Renal cortex interstitium (tissue), 11 donors: ENCODE data around the gene PDGFA. TPM values are rescaled to one million over a fixed set of nuclear protein-coding genes. Genes with fewer than 3 reads are reported as not detected.
A peak's percentile ranks its signal among the peaks of the same experiment; 100 is the strongest.

ENCODE experiments used
- DNase-seq, 11 donors: peaks; one replicate each; pipeline ENCODE4 v3.0.0-alpha.2; 2013; ENCODE audit warnings: low read depth in 9 of 11, low spot score in 4 of 11; ENCODE audit errors: extremely low read depth in 1 of 11
- polyA plus RNA-seq, 3 donors: library from polyadenylated mRNA; unstranded; fragments of 120-200 nt; gene quantifications; one replicate each; pipeline ENCODE4 v1.2.1, GENCODE V29; 2013; ENCODE audit not compliant: insufficient read length in 3 of 3

The PDGFA gene
- polyA plus RNA-seq, 3 donors, result 42.8 to 49.1 (median 45.0) TPM

DNA sequence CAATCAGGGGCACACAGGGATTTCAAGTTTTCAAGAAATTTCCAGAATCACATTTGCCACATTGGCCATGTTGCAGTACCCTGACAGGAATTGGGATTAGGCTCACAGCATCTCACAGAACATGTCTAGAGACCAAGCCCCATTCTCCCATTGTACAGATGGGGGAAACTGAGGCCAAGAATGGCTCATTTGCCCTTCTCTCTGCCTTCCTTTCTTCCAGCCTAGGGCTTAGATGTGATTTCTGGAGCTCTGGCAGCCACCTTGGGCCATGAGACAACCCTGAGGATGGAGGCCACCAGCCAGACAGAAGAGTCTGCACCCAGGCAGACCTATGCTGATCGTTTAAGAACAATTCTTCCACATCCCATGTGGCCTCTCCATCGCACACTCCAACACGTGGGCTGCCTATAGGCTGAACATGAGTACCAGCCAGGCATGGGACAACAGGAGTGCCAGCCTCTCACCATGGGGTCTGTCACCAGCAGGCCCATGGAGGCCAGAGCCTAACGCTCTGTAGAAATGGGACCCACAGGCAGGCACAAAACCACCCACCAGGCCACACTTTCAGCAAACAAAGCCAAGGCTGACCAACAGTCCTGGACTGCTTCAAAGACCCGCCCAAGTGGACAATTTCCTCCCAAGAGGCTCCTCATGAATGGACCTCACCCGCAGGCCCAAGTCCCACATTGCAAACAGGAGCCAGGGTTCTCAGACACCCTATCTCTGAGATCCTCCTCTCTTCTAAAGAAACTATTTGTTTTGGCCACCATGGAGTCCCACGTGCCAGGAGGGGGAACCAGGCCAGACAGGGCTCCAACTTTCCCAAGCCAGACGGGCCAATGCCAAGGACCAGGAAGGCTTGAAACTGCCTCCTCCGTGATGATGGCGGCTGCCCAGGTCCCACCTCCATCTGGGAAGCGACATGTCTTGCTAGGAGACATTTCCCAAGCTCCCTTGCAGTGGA is 20.7 kb downstream of the PDGFA start:
- DNase-seq, result no peak

DNA sequence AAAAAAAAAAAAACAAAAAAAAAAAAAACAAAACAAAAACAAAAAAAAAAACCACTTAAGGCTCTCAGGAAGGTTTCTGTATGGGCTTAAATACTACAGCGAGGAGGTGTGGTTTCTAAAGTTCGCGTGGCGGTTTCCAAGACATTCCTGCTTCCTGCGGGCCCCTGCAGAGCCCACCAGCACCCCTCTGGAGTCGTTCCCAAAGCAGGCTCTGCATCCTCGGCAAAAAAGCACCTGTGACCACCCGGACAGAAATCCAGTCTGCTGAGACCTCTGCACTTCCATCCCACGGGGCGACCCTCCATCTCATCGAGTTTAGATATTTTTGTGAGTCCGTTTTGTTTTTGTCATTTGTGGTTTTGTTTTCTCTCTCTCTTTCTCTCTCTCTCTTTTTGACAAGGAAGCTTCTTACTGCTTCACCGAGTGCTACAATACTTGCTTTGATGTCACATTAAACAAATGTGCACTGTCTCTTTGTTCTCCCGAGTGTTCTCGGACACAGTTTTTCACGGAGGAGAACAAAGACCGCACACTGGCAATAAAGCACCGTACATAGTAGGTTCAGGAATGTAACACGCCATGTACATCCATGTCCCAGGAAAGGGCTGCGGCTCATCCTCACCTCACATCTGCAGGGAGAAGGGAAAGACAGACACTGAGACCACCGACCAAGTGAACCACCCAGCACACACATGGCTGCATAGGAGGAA is 21.5 kb downstream of the PDGFA start:
- DNase-seq, result no peak

DNA sequence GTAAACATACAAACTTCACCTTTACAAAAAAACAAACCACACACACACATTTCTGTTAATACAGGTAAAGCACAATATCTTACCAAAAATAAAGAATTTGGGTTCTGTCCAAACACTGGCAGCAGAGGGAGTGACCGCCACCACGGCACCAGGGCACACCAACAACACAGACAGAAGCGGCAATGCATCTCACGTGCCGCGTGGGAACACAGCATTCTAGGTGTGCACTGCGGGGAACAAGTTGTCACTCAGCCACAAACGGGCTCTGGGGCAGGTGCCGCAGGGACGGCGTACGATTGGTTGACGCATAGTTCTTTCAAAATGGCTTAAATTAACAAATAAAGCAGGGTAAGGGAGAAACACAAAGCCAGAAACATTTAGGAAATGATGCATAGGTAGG is 22.3 kb downstream of the PDGFA start:
- no peak for DNase-seq

GRCh38 chr7:496528-497295 is 22.9 kb downstream of the PDGFA start:
- DNase-seq, result no peak

DNA sequence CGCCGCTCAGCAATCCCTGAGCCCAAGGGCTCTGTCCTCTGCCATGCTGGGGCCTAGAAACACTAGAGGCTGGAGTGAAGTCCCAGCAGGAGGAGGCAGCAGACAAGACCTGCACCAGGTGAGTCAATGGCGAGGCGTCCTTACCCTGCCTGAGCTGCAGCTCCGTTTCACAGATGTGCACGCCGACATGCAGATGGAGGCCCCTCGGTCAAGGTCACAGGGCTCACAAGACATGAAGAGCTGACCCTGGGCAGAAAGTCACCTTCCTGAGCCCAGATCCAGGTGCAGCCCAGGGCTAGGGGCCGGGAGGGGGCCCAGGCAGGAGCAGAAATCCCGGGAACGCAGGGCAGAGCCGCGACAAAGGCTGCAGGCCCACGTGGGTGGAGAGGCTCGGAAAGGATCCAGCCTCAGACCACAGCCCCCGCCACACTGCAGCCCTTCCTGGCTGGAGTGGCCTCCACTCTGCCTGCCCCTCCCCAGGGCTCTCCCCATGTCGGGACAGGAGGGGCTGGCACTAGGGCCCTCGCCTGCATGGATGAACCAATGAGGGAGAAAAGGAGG is 23.8 kb downstream of the PDGFA start:
- no peak for DNase-seq

- DNase-seq, result no peak
Observed at GRCh38 chr7:495326-495725, 24.3 kb downstream of the PDGFA start.

- DNase-seq, result no peak
Observed at GRCh38 chr7:494906-495305, 24.7 kb downstream of the PDGFA start.

GRCh38 chr7:494259-494687 is 25.4 kb downstream of the PDGFA start:
- no peak for DNase-seq

DNA sequence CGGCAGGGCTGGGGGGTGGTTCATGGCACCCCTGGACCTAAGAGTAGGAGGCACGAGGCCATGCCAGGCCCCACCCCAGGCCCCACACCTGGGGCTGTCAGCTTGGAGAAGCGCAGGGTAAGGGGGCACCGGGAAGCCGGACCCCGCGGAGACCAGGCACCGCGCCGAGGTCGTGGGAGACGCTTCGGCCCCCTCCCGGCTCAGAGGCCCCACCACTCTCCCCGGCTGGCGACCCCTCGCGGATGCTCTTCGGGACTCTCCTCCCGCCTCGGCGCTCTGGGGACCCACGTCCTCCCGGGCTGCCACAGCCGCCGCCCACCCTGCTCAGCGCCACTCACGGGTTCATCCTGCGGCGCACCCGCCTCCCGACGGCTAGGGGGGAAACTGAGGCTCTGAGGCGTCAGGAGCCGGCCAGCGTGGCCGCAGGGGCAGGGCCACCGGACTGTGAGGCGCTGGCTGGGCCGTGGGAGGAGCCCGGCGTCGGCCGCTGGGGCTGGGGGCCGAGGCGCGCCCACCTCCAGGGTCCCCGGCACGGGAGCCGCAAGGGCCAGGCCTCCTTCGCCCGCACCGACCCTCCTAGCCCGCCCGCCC is 25.9 kb downstream of the PDGFA start:
- DNase-seq, result no peak

- DNase-seq, result no peak
Observed at GRCh38 chr7:492714-493065, 27.0 kb downstream of the PDGFA start.

- no peak for DNase-seq
Observed at GRCh38 chr7:491958-492713, 27.5 kb downstream of the PDGFA start.

DNA sequence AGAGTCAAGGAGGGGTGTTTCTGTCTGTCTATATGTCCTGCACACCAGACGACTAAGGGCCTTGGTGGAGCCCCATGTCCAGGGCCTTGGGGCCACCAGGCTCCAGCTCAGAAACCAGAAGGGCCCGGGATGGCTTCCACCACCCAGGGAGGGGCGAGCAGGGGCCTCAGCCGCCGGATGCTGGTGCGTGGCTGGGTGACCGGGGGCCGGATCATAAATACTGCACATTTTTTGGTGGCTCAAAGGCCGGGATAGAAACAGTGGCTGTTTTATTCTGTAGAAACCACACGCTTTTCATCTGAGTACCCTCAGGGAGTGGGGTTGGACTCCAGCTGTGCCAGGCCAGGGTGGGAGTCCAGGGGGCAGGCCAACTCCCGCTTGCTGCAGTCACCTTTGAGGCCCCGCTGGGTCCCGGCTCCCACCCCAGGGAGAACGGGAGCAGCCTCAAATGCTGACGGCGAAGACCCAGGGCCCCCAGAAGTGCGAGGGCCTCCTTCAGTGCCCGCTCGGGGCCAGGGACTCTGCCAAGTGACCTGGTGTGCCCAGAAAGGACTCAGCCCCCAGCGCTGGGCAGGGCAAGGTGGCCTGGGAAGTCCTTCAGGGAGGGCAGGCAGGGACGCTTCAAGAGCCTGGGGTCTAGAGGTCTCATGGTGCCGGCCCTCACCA is 28.2 kb downstream of the PDGFA start:
- no peak for DNase-seq

- DNase-seq, result peak in 3 of 11 donors; percentile 43 to 58 (median 51)
Observed at GRCh38 chr7:490461-491291, 29.0 kb downstream of the PDGFA start.

DNA sequence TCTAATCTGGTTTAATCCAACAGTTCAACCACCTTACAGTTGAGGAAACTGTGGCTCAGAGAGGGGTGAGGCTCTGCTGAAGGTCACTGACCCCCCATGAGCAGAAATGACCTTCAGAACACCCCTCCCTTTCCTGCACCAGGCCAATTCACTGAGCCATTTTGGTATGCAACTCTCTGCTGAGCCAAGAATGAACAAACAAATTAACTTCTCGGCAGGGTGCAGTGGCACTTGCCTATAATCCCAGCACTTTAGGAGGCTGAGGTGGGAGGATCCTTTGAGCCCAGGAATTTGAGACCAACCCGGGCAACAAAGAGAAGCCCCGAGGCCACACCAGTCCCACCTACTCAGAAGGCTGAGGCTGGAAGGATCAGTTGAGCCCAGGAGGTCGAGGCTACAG is 29.8 kb downstream of the PDGFA start:
- no peak for DNase-seq

DNA sequence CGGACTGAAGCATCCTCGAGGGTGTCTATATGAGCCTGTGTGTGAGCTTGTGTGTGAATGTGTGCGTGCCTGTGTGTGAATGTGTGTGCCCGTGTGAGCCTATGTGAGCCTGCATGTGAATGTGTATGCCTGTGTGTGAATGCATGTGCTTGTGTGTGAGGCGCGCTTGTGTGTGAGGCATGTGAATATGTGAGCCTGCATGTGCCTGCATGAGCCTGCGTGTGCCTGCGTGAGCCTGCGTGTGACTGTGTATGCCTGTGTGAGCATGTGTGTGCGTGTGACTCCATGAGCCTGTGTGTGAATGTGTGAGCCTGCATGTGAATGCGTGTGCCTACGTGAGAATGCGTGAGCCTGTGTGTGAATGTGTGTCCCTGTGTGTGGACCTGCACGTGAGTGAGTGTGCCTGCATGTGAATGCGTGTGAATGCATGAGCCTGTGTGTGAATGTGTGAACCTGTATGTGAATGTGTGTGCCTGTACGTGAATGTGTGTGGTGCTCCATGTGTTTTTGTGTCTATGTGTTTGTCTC is 33.4 kb downstream of the PDGFA start:
- no peak for DNase-seq

- no peak for DNase-seq
Observed at GRCh38 chr7:485188-486081, 34.2 kb downstream of the PDGFA start.
